Stomach smooth muscle (tissue), 2 donors: ENCODE data around the gene TAF1D.
"Not testable (repeated sequence)": the region's sequence is repeated elsewhere in the genome, so short reads cannot be mapped to it uniquely, and the experiment has no call there.

Experiments
- H3K27ac ChIP-seq: one replicate; pipeline ENCODE4 v1.7.0; 2013; ENCODE audit warnings: mild to moderate bottlenecking, low read length, inconsistent platforms
- H3K27me3 ChIP-seq, 2 donors: one replicate each; pipeline ENCODE4 v1.7.0; 2013; ENCODE audit warnings: low read length in 2 of 2; ENCODE audit not compliant: insufficient read depth in 2 of 2, control insufficient read depth in 1 of 2
- H3K36me3 ChIP-seq, 2 donors: one replicate each; pipeline ENCODE4 v1.7.0; 2013; ENCODE audit warnings: low read length in 2 of 2; ENCODE audit not compliant: control insufficient read depth in 2 of 2, insufficient read depth in 2 of 2
- H3K4me1 ChIP-seq: one replicate; pipeline ENCODE4 v1.7.0; 2013; ENCODE audit warnings: low read length; ENCODE audit not compliant: control insufficient read depth, insufficient read depth
- H3K4me3 ChIP-seq, 2 donors: one replicate each; pipeline ENCODE4 v1.7.0; 2013; ENCODE audit warnings: low read length in 2 of 2
- H3K9ac ChIP-seq, 2 donors: one replicate each; pipeline ENCODE4 v1.7.0; 2013; ENCODE audit warnings: low read length in 2 of 2, mild to moderate bottlenecking in 1 of 2
- H3K9me3 ChIP-seq, 2 donors: one replicate each; pipeline ENCODE4 v1.7.0; 2013; ENCODE audit warnings: low read length in 2 of 2; ENCODE audit not compliant: control insufficient read depth in 2 of 2
- donor health status: healthy.
- donor health status: Pancreatic carcinoma.

Gene TAF1D

GRCh38 chr11:93747122-93747521 lies 5.8 kb upstream of the TAF1D start:
- Histone ChIP-seq H3K4me1 (peaks cover 22% of the 10 kb centered on the region), H3K27me3 (no peaks in the 10 kb centered on the region), H3K36me3 (peaks cover 0 to 4% of the 10 kb centered on the region in 2 donors), H3K9me3 (no peaks in the 10 kb centered on the region), H3K4me3 (no peak overlapping the region), H3K27ac (no peak overlapping the region), H3K9ac (no peak overlapping the region)

DNA sequence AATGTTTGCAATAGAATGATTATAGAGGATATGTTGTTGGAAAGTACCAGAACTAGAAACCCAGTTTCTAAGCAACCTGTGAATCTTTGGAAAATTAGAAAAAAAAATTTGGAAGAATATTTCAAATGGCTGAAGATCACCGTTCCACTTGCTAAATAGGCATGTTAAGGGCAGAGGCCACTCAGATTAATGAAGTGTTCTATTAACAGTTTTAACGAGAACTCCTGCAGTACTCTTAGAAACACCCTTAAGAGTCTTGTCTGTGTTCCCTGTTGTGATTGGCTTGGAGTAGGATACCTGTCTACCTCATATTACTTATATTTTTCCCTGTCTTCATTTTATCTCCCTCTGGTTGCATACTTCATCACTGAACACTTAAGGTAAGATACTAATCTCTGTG lies 4.8 kb upstream of the TAF1D start:
- Histone ChIP-seq H3K4me3 (no peak overlapping the region), H3K4me1 (peaks cover 22% of the 10 kb centered on the region), H3K27ac (peak overlapping the region; percentile 63), H3K9ac (no peak overlapping the region), H3K27me3 (no peaks in the 10 kb centered on the region), H3K9me3 (no peaks in the 10 kb centered on the region), H3K36me3 (peaks cover 2 to 4% of the 10 kb centered on the region in 2 donors)

GRCh38 chr11:93745005-93745755 lies 3.9 kb upstream of the TAF1D start:
- Histone ChIP-seq H3K9ac (peak overlapping the region; percentile 57 to 58), H3K4me3 (peak overlapping the region; percentile 32 to 55), H3K27ac (peak overlapping the region; percentile 63), H3K4me1 (peaks cover 23% of the 10 kb centered on the region)
- not testable (repeated sequence) for H3K9me3 ChIP-seq, H3K27me3 ChIP-seq, H3K36me3 ChIP-seq

DNA sequence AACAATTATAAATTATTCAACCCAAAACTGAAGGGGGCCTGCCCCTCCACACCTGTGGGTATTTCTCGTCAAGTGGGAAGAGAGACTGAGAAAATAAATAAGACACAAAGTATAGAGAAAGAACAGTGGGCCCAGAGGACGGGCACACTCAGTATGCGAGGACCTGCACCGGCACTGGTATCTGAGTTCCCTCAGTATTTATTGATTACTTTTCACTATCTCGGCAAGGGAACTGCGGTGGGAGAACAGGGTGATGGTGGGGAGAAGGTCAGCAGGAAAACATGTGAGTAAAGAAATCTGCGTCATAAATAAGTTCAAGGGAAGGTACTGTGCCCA lies 3.3 kb upstream of the TAF1D start:
- Histone ChIP-seq H3K36me3 (peaks cover 2 to 4% of the 10 kb centered on the region in 2 donors), H3K4me1 (peaks cover 27% of the 10 kb centered on the region), H3K27ac (peak overlapping the region; percentile 63), H3K4me3 (peak overlapping the region; percentile 32 to 55), H3K27me3 (no peaks in the 10 kb centered on the region), H3K9me3 (no peaks in the 10 kb centered on the region), H3K9ac (peak overlapping the region; percentile 57 to 58)

GRCh38 chr11:93743291-93743690 lies 2.0 kb upstream of the TAF1D start:
- Histone ChIP-seq H3K9me3 (no peaks in the 10 kb centered on the region), H3K9ac (no peak overlapping the region), H3K27me3 (no peaks in the 10 kb centered on the region), H3K27ac (no peak overlapping the region), H3K36me3 (peaks cover 4 to 5% of the 10 kb centered on the region in 2 donors), H3K4me3 (no peak overlapping the region), H3K4me1 (peaks cover 32% of the 10 kb centered on the region)

- no peaks in the 10 kb centered on the region for H3K9me3 ChIP-seq
- no peaks in the 10 kb centered on the region for H3K27me3 ChIP-seq
- peaks cover 32% of the 10 kb centered on the region for H3K4me1 ChIP-seq
- H3K9ac ChIP-seq = peak overlapping the region; percentile 86 to 99
- H3K27ac ChIP-seq = peak overlapping the region; percentile 97
- peak overlapping the region; percentile 85 to 98 for H3K4me3 ChIP-seq
- H3K36me3 ChIP-seq = peaks cover 5 to 9% of the 10 kb centered on the region in 2 donors
Observed at GRCh38 chr11:93741882-93742226, 559 bp upstream of the TAF1D start.

- Histone ChIP-seq H3K9me3 (no peaks in the 10 kb centered on the region), H3K4me1 (peaks cover 32% of the 10 kb centered on the region), H3K4me3 (peak overlapping the region; percentile 85 to 98), H3K27ac (peak overlapping the region; percentile 97), H3K27me3 (no peaks in the 10 kb centered on the region), H3K9ac (peak overlapping the region; percentile 86 to 99), H3K36me3 (peaks cover 8 to 18% of the 10 kb centered on the region in 2 donors)
Observed at GRCh38 chr11:93740730-93741093, 583 bp downstream of the TAF1D start.

DNA sequence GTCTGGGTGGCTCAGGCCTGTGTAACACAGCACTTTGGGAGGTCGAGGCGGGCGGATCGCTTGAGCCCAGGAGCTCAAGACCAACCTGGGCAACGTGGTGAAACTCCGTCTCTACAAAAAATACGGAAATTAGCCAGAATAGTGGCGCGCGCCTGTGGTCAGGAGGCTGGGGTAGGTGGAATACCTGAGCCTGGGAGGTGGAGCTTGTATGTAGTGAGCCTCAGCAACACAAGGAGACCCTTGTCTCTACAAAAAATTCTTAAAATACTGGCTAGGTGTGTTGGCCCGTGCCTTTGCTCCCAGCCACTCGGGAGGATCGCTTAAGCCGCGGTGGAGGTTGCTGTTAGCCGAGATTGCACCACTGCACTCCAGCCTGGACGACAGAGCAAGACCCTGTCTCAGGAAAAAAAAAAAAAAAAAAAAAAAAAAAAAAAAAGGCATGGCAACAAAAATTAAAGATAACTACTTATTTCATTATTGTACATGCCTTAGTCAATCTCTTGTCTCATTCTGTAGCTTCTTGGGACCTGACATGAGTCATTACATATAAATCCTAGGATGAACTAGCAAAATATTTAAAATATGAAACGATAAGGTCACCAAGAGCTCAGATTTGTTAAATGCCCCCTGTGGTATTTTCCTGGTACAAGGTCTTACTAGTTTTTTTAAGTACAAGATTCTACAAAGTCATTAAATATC lies 1.1 kb downstream of the TAF1D start:
- Histone ChIP-seq H3K36me3 (peaks cover 13 to 24% of the 10 kb centered on the region in 2 donors), H3K27me3 (no peaks in the 10 kb centered on the region), H3K27ac (no peak overlapping the region), H3K9me3 (no peaks in the 10 kb centered on the region), H3K4me1 (peaks cover 28% of the 10 kb centered on the region), H3K4me3 (peak overlapping the region; percentile 85 to 98), H3K9ac (peak overlapping the region; percentile 37 to 86)

DNA sequence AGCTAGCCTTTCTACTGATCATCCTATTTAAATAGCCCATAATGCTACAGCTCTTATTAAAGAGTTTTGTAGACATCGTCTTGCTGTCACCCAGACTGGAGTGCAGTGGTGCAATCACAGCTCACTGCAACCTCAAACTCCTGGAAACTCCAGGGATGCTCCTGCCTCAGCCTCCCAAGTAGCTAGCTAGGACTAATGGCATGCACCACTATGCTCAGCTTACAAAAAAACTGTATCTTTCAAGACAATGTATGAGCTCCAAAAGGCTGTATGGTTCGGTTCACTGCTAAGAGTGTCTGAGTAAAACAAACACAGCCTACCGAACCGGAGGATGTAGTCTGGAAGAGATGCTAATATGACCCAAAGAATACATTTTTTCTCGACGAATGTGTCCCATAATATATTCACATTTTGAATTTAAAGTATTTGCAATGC lies 2.6 kb downstream of the TAF1D start:
- Histone ChIP-seq H3K27ac (no peak overlapping the region), H3K27me3 (no peaks in the 10 kb centered on the region), H3K4me1 (peaks cover 21% of the 10 kb centered on the region), H3K9ac (no peak overlapping the region), H3K36me3 (peaks cover 24 to 32% of the 10 kb centered on the region in 2 donors), H3K9me3 (no peaks in the 10 kb centered on the region), H3K4me3 (peak overlapping the region in 1 of 2 donors; percentile 8)

- Histone ChIP-seq H3K36me3 (peaks cover 29 to 35% of the 10 kb centered on the region in 2 donors), H3K4me1 (peaks cover 17% of the 10 kb centered on the region), H3K9me3 (no peaks in the 10 kb centered on the region), H3K9ac (no peak overlapping the region), H3K27ac (no peak overlapping the region), H3K4me3 (no peak overlapping the region), H3K27me3 (no peaks in the 10 kb centered on the region)
Observed at GRCh38 chr11:93737904-93738612, 3.2 kb downstream of the TAF1D start.
